Testis (tissue), 3 donors: ENCODE results near the gene PEAR1. TPM values are rescaled to one million over a fixed set of nuclear protein-coding genes. Genes with fewer than 3 reads are reported as not detected.

Experiments
- DNase-seq: peaks from one replicate; pipeline ENCODE4 v3.0.0-alpha.2; 2019
- H3K27ac ChIP-seq, 2 donors: fragments of 200-600 bp; sonication (generic); one replicate each; pipeline ENCODE4 v1.5.1; 2019
- H3K27me3 ChIP-seq: fragments of 200-600 bp; sonication (generic); one replicate; pipeline ENCODE4 v1.5.1; 2019
- H3K36me3 ChIP-seq: fragments of 200-600 bp; sonication (generic); one replicate; pipeline ENCODE4 v1.5.1; 2017; ENCODE audit warnings: low read depth; ENCODE audit errors: missing control alignments
- H3K4me1 ChIP-seq: fragments of 200-600 bp; sonication (generic); one replicate; pipeline ENCODE4 v1.5.1; 2019
- H3K4me3 ChIP-seq, 2 donors: fragments of 200-600 bp; sonication (generic); one replicate each; pipeline ENCODE4 v1.5.1; 2017 to 2019
- H3K9me3 ChIP-seq: fragments of 200-600 bp; sonication (generic); one replicate; pipeline ENCODE4 v1.5.1; 2017
- POLR2A ChIP-seq: fragments of 450-650 bp; IDR thresholded peaks from one replicate; pipeline ENCODE4 v1.6.1; 2017; ENCODE audit warnings: antibody characterized with exemption, mild to moderate bottlenecking, moderate library complexity
- WGBS, 2 donors: methylation state at CpG; one replicate each; pipeline ENCODE4 v1.1.5; 2018; 5-methylcytosine and 5-hydroxymethylcytosine counted together
- intact Hi-C: fragments of 100-400 bp; cut with DNase I; formaldehyde crosslinking; loops from one replicate; pipeline ENCODE4 v1.15.1; 2023; ENCODE audit warnings: low total_unique reads
- polyA plus RNA-seq: library from polyadenylated mRNA; stranded (reverse); fragments of 350-450 nt; fragmentation: Illumina TruSeq; extraction: RNeasy Lipid Tissue Mini Kit (QIAGEN cat#74804); gene quantifications from one replicate; pipeline ENCODE4 v1.2.3, GENCODE V29; 2014; ENCODE audit warnings: low read depth, low replicate concordance; ENCODE audit not compliant: insufficient read depth
- total RNA-seq, 2 donors: library from RNA; depleted of rRNA; stranded (reverse); fragments of >200 nt; gene quantifications; one replicate each; pipeline ENCODE4 v1.2.3, GENCODE V29; 2016
- TF ChIP-seq, protein P1 (sequence below), 3 experiments: fragments of 450-650 bp in 2 of 3; fragments of 200-600 bp in 1 of 3; sonication (generic) in 1 of 3; IDR thresholded peaks; one replicate each; pipeline ENCODE4 v1.5.1; 2016 to 2019; ENCODE audit warnings: antibody characterized with exemption in 3 of 3, mild to moderate bottlenecking in 2 of 3, moderate library complexity in 1 of 3

The PEAR1 gene
- total and polyA plus RNA-seq, 3 donors from 2014 or later, result 10.5 to 13.8 (median 13.8) TPM

GRCh38 chr1:156947127-156947526 lies 53.6 kb downstream of the PEAR1 start:
- 86 to 88% methylated on average over 8 to 9 of the region's 9 CpGs for WGBS, 2 donors
- no peak for DNase-seq
- H3K4me3 ChIP-seq, result no peak overlapping the region
- H3K36me3 ChIP-seq, result peaks cover 5% of the 10 kb centered on the region
- no peak overlapping the region for H3K27ac ChIP-seq
- TF ChIP-seq, protein P1, sequence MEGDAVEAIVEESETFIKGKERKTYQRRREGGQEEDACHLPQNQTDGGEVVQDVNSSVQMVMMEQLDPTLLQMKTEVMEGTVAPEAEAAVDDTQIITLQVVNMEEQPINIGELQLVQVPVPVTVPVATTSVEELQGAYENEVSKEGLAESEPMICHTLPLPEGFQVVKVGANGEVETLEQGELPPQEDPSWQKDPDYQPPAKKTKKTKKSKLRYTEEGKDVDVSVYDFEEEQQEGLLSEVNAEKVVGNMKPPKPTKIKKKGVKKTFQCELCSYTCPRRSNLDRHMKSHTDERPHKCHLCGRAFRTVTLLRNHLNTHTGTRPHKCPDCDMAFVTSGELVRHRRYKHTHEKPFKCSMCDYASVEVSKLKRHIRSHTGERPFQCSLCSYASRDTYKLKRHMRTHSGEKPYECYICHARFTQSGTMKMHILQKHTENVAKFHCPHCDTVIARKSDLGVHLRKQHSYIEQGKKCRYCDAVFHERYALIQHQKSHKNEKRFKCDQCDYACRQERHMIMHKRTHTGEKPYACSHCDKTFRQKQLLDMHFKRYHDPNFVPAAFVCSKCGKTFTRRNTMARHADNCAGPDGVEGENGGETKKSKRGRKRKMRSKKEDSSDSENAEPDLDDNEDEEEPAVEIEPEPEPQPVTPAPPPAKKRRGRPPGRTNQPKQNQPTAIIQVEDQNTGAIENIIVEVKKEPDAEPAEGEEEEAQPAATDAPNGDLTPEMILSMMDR (IDR thresholded peaks at IDR 0.05), result no peak
- no peak for TF ChIP-seq POLR2A
- no peaks in the 10 kb centered on the region for H3K27me3 ChIP-seq
- intact Hi-C loops, result loop anchor here (10.0 kb wide), 1 partner anchor 118 kb away; no protein-coding TSS in a partner anchor
- no peaks in the 10 kb centered on the region for H3K9me3 ChIP-seq
- H3K4me1 ChIP-seq, result no peaks in the 10 kb centered on the region

DNA sequence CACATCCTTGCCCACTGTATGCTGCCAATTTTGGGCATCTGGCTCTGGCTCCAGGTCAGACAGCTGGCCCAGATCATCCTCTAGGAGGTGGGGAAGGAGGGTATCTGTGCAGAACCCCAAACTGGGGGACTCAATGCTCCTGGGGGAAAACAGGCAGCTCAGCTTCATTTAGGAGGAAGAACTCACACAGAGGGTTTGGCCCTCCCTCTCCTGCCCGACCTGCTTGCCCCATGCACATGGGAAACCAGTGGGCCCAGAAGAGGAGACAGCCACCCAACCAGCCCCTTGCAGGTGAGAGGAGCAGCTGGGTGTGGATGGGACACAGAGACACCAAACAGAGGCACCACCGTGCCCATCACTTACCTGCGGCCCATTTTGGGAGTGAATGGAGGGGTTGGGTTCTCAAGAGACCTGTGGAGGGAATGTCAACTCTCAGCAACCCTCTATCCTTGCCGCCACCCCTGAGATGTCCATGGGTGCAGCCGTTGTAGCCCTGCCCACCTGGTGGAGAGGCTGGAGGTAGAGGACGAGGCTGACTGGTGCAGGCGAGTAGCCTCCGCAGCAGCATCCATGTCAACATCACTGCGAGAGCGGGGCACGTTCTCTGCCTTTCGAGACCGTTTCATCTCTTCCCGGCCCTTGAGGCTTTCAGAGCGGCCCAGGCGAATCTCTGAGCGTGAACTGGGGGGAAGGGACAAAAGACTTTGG lies 54.5 kb downstream of the PEAR1 start:
- Histone ChIP-seq H3K27me3 (no peaks in the 10 kb centered on the region), H3K36me3 (peaks cover 5% of the 10 kb centered on the region), H3K9me3 (no peaks in the 10 kb centered on the region), H3K4me1 (no peaks in the 10 kb centered on the region), H3K4me3 (no peak overlapping the region), H3K27ac (no peak overlapping the region)
- no peak for TF ChIP-seq POLR2A
- TF ChIP-seq, protein P1 (IDR thresholded peaks at IDR 0.05), result no peak
- peak; percentile 8 for DNase-seq
- WGBS, 2 donors, result 94 to 97% methylated on average over 11 to 17 of the region's 17 CpGs
- intact Hi-C loops, result loop anchor here (10.0 kb wide), 1 partner anchor 117 kb away; no protein-coding TSS in a partner anchor

- DNase-seq, result no peak
- H3K4me3 ChIP-seq, result no peak overlapping the region
- WGBS, 2 donors, result 59 to 65% methylated on average over 4 of the region's 4 CpGs
- H3K4me1 ChIP-seq, result no peaks in the 10 kb centered on the region
- H3K36me3 ChIP-seq, result peaks cover 5% of the 10 kb centered on the region
- H3K27ac ChIP-seq, result no peak overlapping the region
- H3K27me3 ChIP-seq, result no peaks in the 10 kb centered on the region
- H3K9me3 ChIP-seq, result no peaks in the 10 kb centered on the region
- intact Hi-C loops, result loop anchor here (10.0 kb wide), 1 partner anchor 116 kb away; no protein-coding TSS in a partner anchor
- no peak for TF ChIP-seq POLR2A
- TF ChIP-seq, protein P1 (IDR thresholded peaks at IDR 0.05), result peak in 2 of 3 experiments; percentile 8 to 33
Observed at GRCh38 chr1:156948708-156949107, 55.2 kb downstream of the PEAR1 start.

DNA sequence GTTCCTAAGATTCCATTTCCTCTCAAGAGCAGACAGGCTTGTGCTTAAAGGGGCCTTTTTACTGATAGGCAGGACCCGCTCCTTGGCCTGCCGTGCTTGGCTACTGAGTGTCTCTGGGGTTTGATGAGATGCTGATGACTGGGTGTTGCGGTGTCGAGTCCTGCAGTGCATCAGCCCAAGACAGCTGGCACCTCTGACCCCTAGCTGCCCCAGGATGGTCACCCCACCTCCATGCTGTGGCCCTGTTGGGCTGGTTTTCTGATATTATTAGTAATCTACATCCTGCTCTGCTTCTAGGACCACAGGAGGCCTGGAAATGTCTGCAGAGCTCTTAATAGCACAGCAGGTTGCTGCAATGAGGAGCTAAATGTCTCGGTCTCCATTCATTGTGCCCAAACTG lies 55.6 kb downstream of the PEAR1 start:
- Histone ChIP-seq H3K27ac (no peak overlapping the region), H3K4me3 (no peak overlapping the region), H3K9me3 (no peaks in the 10 kb centered on the region), H3K4me1 (no peaks in the 10 kb centered on the region), H3K27me3 (no peaks in the 10 kb centered on the region), H3K36me3 (peaks cover 5% of the 10 kb centered on the region)
- TF ChIP-seq, protein P1 (IDR thresholded peaks at IDR 0.05), result peak in 1 of 3 experiments; percentile 2
- no peak for TF ChIP-seq POLR2A
- 94 to 100% methylated on average over 2 to 5 of the region's 5 CpGs for WGBS, 2 donors
- intact Hi-C loops, result loop anchor here (10.0 kb wide), 1 partner anchor 116 kb away; no protein-coding TSS in a partner anchor
- no peak for DNase-seq
